Iris pigment epithelial cell (primary cell): Measurements from ENCODE around the gene ACKR3.

ENCODE experiments used
- DNase-seq: peaks from one replicate; pipeline ENCODE4 v3.0.0-alpha.2; 2011; ENCODE audit warnings: low read depth

Gene ACKR3

DNA sequence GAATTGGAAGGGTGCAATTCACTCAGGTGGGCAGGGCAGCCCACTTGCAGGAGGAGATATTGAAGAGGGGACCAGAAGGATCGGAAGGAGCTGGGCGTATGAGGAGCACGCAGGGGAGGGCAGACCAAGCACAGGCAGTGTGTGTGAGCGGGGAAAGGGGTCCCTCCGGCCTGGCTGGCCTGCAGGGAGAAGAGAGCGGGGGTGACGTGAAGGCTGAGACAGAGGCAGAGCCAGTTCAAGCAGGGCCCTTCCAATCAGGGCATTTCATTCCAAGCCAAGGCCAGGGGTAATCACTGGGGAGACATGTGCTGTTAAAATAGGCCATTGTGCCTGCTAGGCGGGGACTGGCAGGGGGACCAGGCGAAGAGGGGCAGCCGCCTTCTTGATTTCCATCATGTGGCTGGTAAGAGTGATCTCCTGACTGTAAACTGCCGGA lies 62.2 kb downstream of the ACKR3 start:
- no peak for DNase-seq
